Endodermal cell (in vitro differentiated cells): Measurements from ENCODE around the gene WNT7B. TPM values are rescaled to one million over a fixed set of nuclear protein-coding genes. Genes with fewer than 3 reads are reported as not detected.

Source experiments
- DNase-seq: peaks from one replicate; pipeline ENCODE4 v3.0.0-alpha.2; 2017
- H3K27ac ChIP-seq: 2 replicates; pipeline ENCODE4 v1.5.1; 2013; ENCODE audit warnings: mild to moderate bottlenecking, low read depth, low read length, moderate library complexity
- H3K27me3 ChIP-seq: 2 replicates; pipeline ENCODE4 v1.6.1; 2013; ENCODE audit warnings: mild to moderate bottlenecking, low read length, moderate library complexity; ENCODE audit not compliant: insufficient read depth, control insufficient read depth, poor library complexity, severe bottlenecking
- H3K36me3 ChIP-seq: 2 replicates; pipeline ENCODE4 v1.7.0; 2013; ENCODE audit warnings: mild to moderate bottlenecking, low read length, moderate library complexity; ENCODE audit not compliant: control insufficient read depth, insufficient read depth
- H3K4me1 ChIP-seq: one replicate; pipeline ENCODE4 v1.7.0; 2013; ENCODE audit warnings: low read length; ENCODE audit not compliant: control insufficient read depth, insufficient read depth
- H3K4me3 ChIP-seq: 2 replicates; pipeline ENCODE4 v1.5.1; 2013; ENCODE audit warnings: mild to moderate bottlenecking, low read length, moderate library complexity
- H3K9ac ChIP-seq: 2 replicates; pipeline ENCODE4 v1.6.1; 2013; ENCODE audit warnings: mild to moderate bottlenecking, low read length, moderate library complexity; ENCODE audit not compliant: poor library complexity, severe bottlenecking; ENCODE audit errors: extremely low read depth
- H3K9me3 ChIP-seq: 2 replicates; pipeline ENCODE4 v1.6.1; 2013; ENCODE audit warnings: mild to moderate bottlenecking, low read length, moderate library complexity; ENCODE audit not compliant: control insufficient read depth
- H3K27ac Mint-ChIP-seq: 2 replicates; pipeline ENCODE4 v1.8.0; 2020; ENCODE audit warnings: mixed read lengths
- H3K27me3 Mint-ChIP-seq: 2 replicates; pipeline ENCODE4 v1.8.0; 2021; ENCODE audit warnings: mild to moderate bottlenecking, mixed read lengths; ENCODE audit not compliant: insufficient read depth
- H3K36me3 Mint-ChIP-seq: 2 replicates; pipeline ENCODE4 v1.8.0; 2020; ENCODE audit warnings: low read depth, mixed read lengths
- H3K4me1 Mint-ChIP-seq: 2 replicates; pipeline ENCODE4 v1.8.0; 2020; ENCODE audit warnings: mixed read lengths
- H3K4me3 Mint-ChIP-seq: 2 replicates; pipeline ENCODE4 v1.8.0; 2020; ENCODE audit warnings: mild to moderate bottlenecking, moderate library complexity, mixed read lengths
- H3K9me3 Mint-ChIP-seq: 2 replicates; pipeline ENCODE4 v1.8.0; 2020; ENCODE audit warnings: mild to moderate bottlenecking, mixed read lengths
- CTCF ChIP-seq: fragments of 200-600 bp; sonication (generic); conservative IDR thresholded peaks from 2 replicates; pipeline ENCODE4 v1.5.0; 2021; ENCODE audit warnings: antibody characterized with exemption, mild to moderate bottlenecking
- WGBS, 2 experiments: methylation state at CpG; one replicate each; pipeline versions ENCODE4 v1.1.5 to v1.1.7; 2013; ENCODE audit warnings: missing lambda C conversion rate in 2 of 2, mixed read lengths in 1 of 2; ENCODE audit not compliant: insufficient coverage in 1 of 2, insufficient read length in 1 of 2; 5-methylcytosine and 5-hydroxymethylcytosine counted together
- total RNA-seq, 2 donors: library from RNA; stranded (reverse); fragmentation: NEBNext Ultra II Directional in 1 of 2; extraction: Animal tissue kit (Norgen Biotek cat#: 25700) in 1 of 2; gene quantifications; 2 replicates in 1 of 2; 3 replicates in 1 of 2; pipeline ENCODE4 v1.2.1, GENCODE V29; 2021

The WNT7B gene
- total RNA-seq, 2 donors from 2014 or later: not detected

DNA sequence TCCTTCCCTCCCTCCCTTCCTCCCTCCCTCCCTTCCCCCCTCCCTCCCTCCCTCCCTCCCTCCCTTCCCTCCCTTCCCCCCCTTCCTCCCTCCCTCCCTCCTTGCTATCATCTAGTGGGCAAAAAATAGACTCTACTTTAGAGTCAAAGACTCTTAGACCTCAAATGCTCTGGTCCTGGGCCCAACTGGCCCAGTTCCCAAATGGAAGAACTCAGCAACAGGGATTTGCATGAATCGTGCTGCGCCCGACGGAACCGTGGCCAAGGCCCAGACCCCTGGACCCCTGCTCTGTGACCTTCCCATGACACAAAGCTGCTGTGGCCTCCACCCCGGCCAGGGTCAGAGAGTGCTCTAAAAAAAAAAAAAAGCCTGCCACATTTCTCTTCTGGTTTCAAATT is 97.4 kb downstream of the WNT7B start:
- H3K36me3 ChIP-seq: no peaks in the 10 kb centered on the region
- no peak overlapping the region for H3K9ac ChIP-seq
- Mint-ChIP-seq H3K36me3 (no peaks in the 10 kb centered on the region), H3K4me3 (no peak overlapping the region), H3K27ac (no peak overlapping the region), H3K27me3 (peaks cover 2% of the 10 kb centered on the region), H3K4me1 (peaks cover 10% of the 10 kb centered on the region), H3K9me3 (no peaks in the 10 kb centered on the region)
- peaks cover 26% of the 10 kb centered on the region for H3K27me3 ChIP-seq
- no peak overlapping the region for H3K27ac ChIP-seq
- H3K9me3 ChIP-seq: no peaks in the 10 kb centered on the region
- WGBS, 2 experiments: 87 to 90% methylated on average over 5 to 6 of the region's 6 CpGs
- no peak overlapping the region for H3K4me3 ChIP-seq
- DNase-seq: peak; percentile 16
- no peak for TF ChIP-seq CTCF
- H3K4me1 ChIP-seq: no peaks in the 10 kb centered on the region

DNA sequence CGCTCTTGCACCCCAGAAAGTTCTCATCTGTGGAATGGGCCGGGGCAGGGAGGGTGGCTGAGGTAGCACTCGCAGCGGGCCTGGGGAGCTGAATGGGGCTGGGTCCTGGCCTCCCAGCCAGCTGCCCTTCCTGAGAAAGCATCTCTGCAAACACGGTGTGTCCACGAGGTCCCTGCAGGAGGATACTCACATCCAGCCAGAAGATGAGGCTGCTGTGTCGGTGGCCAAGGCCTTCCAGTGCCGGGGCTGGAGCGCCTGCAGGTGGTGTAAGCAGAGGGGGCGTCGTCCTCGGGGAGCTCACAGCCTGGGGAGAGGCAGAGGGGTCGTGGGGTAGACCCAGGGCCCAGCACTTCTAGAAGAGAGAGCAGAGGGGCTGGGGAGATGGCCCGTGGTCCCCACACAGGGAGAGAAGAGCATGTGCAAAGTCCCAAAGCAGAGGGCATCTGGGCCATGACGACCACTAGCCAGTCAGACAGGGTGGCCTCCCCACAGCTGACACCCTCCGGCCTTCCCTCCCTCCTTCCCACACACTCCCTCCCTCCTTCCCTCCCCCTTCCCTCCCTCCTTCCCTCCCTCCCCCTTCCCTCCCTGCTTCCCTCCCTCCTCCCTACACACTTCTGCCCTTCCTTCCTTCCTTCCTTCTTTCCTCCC is 97.9 kb downstream of the WNT7B start:
- no peak overlapping the region for H3K27ac Mint-ChIP-seq
- H3K9me3 Mint-ChIP-seq: no peaks in the 10 kb centered on the region
- Histone ChIP-seq H3K36me3 (no peaks in the 10 kb centered on the region), H3K9ac (no peak overlapping the region), H3K4me1 (no peaks in the 10 kb centered on the region), H3K9me3 (no peaks in the 10 kb centered on the region), H3K27ac (no peak overlapping the region), H3K27me3 (peaks cover 28% of the 10 kb centered on the region), H3K4me3 (no peak overlapping the region)
- peak; percentile 62 for DNase-seq
- H3K27me3 Mint-ChIP-seq: peaks cover 2% of the 10 kb centered on the region
- WGBS, 2 experiments: 62 to 73% methylated on average over 12 to 14 of the region's 16 CpGs
- peaks cover 10% of the 10 kb centered on the region for H3K4me1 Mint-ChIP-seq
- TF ChIP-seq CTCF: no peak
- H3K4me3 Mint-ChIP-seq: no peak overlapping the region
- H3K36me3 Mint-ChIP-seq: no peaks in the 10 kb centered on the region

DNA sequence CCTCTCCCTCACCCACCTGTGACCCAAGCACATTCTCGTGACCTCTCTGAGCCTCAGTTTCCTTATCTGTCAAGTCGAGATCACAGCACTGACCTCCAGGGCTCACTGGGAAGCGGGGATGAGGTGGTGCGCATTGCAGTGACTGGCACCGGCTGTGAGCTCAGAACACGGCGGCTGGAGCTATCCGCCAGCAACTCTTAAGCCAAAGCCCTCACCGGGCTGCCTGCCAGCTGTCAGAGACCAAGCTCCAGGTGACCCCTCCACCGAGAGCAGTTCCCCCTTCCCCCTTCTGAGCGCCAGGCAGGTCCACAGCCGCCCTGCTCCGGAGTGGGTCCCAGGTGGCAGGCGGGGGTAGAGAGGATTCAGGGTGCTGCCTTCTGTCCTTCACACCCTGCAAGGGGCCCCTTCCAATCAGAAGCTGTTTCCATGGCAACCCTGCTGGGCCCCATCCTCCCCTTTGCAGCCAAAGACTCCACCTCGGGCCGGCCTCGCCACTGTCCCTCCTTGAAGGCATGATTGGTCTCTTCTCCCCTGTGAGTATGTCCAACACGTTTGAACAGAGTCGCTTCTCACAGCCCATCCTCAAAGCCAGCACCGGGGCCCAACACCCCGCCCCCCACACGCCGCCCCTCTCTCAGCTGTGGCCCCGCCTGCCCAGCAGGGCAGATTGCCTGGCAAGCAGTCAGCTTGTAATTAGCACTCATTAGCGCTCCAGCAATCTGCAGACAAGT is 98.7 kb downstream of the WNT7B start:
- Histone ChIP-seq H3K27me3 (peaks cover 28% of the 10 kb centered on the region), H3K9ac (no peak overlapping the region), H3K9me3 (peaks cover 4% of the 10 kb centered on the region), H3K36me3 (no peaks in the 10 kb centered on the region), H3K27ac (peak overlapping the region; percentile 63), H3K4me1 (no peaks in the 10 kb centered on the region), H3K4me3 (no peak overlapping the region)
- Mint-ChIP-seq H3K27me3 (peaks cover 2% of the 10 kb centered on the region), H3K27ac (no peak overlapping the region), H3K36me3 (no peaks in the 10 kb centered on the region), H3K4me1 (peaks cover 10% of the 10 kb centered on the region), H3K4me3 (no peak overlapping the region), H3K9me3 (peaks cover 2% of the 10 kb centered on the region)
- TF ChIP-seq CTCF: no peak
- peak; percentile 79 for DNase-seq
- WGBS, 2 experiments: 36 to 46% methylated on average over 15 to 25 of the region's 25 CpGs
